Measurements from ENCODE around the gene KCNB1.

The KCNB1 gene

DNA sequence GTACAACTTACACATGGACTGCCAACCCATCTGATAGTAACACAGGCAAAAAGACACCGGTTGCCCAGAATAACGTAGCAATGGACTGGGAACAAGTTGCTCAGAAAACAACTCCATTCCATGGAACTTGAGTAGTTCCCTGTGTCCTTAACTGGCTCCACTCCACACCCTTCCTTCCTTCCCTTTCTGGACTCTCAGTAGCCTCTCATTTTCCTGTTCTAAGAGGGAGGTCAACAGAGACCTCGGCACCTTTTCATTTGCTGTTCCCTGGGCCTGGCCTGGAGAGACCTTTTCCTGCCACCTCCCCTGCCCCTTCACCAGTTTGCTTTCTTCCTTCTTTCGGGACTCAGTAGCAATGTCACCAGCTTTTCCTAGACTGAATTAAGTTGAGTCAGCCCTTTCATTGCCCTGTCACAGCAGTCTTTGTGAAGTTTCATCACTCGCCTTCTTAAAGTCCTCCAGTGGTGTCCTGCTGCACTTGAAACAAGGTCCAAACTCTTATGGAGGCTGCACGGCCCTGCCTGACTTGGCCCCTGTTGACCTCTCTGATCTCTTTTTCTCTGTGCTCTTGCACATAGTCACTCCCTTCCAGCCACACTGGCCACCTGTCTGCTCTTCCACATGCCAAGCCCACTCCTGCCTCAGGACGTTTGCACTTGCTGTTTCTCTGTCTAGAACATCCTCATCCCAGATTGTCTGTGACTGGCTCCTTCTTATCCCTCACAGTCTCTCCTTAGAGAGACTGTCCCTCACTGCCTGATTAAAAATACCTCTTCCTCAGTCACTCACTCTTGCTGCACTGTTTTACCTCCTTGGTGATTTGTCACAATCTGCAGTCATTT is 90.8 kb downstream of the KCNB1 start:
- DNase-seq (ENCODE audit: low read depth in 2 of 2) = no peak

DNA sequence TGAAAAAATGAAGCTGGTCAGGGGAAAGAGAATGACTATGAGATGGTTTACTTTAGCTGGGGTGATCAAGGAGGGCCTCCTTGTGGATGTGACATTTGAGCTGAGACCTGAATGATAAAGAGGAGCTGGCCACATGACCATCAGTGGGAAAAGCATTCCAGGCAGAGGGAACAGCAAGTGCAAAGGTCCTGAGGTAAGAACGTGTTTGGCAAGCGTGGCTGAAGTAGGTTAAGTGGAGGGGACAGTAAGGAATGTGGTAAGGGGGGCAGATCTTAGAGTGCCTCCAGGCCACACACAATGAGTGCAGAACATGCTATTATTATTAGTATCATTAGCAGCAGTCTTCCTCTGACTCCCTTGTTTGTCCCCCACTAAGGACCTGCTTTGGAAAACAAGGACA is 92.6 kb downstream of the KCNB1 start:
- DNase-seq (ENCODE audit: low read depth in 2 of 2) = no peak

DNA sequence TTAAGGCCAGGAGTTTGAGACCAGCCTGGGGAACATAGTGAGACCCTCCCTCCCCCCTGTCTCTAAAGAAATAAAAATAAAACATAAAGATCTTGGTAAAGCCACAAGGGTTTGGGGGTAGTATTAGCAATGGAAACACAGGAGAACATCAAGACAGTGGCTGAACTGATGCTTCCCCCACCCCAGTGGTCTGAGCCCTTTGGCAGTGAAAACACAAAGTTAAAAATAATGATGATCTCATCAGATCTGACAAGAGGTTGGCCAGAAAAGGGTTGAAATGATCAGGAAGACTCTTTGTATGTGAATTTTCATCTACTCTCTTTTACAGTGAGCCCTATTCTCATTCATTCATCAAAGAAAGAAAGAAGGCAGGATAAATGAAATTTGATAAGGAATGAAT is 93.7 kb downstream of the KCNB1 start:
- DNase-seq (ENCODE audit: low read depth in 2 of 2) = no peak

DNA sequence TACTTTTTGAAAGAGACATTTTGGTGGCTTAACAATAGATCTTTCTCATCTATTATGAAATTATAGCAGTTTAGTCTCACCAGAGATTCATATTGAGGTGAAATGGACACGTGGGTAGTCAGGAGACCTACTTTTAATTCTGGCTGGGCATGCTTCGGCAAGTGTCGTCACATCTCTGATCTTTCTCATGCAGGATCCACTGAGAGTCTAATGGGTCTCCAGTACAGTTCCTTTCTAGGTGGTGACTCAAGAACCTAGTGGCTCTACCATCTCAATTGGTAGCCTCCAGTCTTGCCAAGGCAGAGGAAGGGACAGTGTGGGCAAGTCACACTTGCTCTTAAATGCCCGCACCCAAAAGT is 94.9 kb downstream of the KCNB1 start:
- no peak for DNase-seq (ENCODE audit: low read depth in 2 of 2)

DNA sequence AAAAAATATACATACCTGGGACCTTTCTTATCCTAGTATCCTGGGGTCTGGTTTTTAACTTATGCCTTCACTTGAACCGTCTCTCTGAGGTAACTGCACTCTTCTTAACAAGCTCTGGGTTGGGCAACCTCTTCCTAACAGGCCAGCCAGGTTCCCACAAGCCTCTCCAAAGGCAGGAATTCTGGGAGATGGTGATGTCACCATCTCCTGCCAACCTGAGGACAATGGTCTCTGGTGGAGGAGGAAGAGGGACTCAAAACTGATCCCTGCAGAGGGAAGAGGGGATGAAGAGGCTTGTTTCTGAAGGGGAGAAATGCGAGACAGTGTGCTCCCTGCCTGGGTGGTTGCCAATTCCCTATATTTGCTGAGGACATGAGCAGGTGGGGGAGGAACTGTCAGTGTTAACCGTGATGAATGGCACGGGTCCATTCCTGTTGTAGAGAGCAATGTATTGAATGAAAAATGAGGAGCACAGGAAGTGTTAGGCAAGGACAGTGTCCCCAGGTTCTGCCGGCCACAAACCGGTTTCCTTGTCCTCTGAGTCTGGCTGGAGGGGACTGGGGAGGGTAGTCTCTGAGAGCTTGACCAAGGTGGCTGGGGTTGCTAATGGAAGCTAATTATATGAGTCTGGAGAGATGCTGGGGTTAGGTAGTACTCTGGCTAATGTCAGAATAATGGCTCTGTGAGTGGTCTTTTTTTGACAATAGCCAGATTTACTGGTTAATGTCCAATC is 95.5 kb downstream of the KCNB1 start:
- DNase-seq (ENCODE audit: low read depth in 2 of 2) = no peak

DNA sequence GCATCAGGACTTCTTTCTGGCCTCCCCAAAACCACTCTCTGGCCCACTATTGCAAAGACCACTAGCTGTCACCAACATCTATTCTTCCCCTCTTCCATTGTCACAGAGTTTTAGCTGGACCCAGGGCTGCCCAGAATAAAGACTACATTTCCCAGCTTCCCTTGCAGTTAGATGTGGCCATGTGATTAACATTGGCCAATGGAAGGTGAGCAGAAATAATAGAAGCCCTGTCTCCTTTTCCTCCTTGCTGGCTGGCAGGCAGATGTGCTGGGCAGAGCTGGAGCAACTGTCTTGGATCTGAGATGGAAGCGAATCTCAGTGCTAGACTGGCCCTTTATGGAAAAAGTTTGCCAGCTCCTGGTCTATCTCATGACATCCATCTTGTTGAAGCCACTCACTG is 97.0 kb downstream of the KCNB1 start:
- DNase-seq (ENCODE audit: low read depth in 2 of 2) = no peak

DNA sequence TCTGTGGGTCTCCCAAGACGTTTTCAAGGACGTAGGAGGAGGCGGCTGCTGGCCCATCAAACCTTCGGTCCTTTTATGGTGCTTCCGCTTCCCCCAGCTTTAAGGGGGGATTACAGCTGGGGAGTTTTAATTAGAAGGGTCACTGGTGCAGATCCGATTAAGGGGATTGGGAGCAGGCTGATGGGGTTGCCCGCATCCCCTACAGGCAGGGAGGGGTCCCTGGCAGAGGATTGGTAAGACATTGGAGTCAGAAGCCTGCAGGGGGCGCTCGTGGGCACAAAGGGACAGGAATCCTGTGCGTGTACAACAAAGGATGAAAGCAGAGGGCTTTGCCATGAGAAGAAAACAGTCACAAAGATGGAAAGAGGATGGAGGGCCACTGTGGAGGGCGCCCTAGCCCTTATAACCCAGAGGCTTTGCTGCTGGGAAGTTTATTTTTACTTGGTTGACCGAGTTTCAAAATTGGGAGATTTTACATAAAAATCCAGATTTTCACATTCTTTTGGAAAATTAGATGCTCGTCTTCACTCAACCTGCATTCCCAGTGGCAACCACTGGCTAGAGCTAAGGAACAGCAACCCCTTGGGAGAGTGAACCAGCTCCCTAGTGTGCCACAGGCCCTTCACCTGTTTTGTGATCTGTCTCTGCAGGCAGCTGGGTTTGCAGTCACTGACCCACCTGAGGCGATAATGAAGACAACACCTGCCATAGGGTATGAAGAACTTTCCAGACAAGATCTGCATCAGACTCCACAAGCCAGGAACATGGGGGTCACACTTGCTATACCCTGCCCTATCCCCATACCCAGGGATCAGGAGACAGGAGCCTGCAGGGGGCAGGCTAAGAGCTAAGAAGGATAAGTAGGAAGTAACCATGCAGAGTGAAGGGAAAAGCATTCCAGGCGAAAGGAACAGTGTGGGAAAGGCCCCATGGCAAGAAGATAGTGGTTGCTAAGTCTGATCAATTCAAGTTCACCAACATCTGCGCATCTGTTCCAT is 97.7 kb downstream of the KCNB1 start:
- DNase-seq (ENCODE audit: low read depth in 2 of 2) = peak; percentile 34 to 61

DNA sequence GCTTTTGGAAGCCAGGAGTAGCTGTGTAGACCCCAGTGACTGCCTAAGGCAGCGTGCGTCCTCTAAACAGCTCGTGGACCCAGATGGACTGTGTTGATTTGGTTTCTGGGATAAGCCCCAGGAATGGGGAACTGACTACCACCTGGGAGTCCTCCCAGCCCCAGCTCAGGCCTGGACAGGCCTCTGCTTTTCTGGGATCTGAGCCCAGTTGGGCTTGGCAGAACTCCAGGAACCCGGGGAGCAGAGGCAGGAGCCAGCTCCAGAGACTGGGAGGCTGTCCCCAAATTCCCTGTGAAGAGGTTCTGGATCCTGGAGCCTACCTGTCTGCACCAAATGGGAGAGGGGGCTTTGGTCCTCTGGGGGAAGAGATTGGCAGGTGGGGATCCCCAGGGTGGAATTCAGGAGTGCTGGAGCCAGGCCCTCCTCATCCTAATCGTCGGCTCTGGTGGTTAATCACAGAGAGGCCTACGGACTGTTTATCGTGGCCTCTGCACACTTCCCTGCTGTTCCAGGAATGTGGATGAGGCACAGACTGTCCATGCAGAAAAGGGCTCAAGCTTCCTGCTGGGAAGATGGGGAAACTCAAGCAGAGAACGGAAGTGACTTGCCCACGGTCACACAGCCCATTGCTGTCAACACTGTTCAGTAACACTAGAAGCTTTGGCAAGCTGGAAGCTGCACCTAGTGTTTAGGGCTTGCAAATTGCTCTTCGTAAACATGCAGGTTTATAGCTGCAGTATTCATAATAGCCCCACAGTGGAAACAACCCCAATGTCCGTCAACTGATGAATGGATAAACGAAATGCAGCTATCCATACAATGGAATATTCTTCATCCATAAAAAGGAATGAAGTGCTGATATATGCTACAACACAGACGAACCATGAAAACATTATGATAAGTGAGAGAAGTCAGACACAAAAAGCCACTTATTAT is 100.6 kb downstream of the KCNB1 start:
- DNase-seq (ENCODE audit: low read depth in 2 of 2) = no peak

DNA sequence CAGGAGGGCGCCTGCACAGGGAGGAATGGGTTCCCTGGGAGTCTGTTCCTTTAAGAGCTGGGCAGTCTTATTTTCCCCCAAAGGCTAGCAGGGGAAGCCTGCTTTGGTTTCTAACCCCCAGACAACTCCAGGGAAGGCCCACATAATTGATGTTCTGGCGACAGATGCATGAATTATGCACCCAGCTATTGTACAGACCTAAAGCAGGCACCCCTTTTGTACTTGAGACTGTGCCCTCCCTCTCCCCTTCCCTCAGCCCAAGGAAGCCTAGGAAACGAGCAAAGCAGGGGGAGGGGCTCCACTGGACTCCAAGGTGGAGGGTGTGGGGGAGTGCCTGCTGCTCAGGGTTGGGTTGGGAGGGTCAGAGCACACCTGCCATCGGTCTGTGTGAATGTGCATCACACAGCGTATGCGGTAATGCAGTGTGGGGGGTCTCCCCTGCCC is 102.1 kb downstream of the KCNB1 start:
- DNase-seq (ENCODE audit: low read depth in 2 of 2) = no peak

DNA sequence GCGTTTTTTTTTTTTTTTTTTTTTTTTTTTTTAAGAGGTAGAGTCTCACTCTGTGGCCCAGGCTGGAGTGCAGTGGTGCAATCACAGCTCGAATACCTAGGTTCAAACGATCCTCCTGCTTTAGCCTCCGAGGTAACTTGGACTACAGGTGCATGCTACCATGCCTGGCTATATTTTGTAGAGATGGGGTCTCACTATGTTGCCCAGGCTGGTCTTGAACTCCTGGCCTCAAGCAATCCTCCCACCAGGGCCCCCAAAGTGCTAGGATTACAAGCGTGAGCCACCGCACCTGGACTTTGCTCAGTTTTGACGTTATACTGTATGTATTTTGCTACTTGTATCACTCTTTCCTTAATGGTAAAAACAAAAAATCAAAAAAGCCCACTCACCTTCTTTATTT is 103.1 kb downstream of the KCNB1 start:
- no peak for DNase-seq (ENCODE audit: low read depth in 2 of 2)

DNA sequence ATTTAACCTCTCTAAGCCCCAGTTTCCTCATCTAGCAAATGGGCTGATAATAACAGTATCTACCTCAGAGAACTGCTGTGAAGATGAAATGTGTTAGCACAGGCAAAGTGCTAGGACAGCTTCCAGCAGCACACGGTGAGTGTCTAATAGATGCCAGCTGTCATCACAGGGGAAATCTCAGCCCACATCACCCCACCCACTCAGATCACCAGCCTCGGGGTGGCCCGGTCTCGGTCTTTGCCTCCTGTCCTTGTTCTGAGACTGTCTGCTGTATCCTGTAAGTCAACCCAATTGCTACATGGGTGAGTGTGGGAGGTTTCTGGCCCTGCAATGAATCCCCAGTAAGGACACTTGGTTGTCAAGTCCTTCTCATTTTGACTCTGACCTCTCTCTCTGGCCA is 105.1 kb downstream of the KCNB1 start:
- DNase-seq (ENCODE audit: low read depth in 2 of 2) = no peak

DNA sequence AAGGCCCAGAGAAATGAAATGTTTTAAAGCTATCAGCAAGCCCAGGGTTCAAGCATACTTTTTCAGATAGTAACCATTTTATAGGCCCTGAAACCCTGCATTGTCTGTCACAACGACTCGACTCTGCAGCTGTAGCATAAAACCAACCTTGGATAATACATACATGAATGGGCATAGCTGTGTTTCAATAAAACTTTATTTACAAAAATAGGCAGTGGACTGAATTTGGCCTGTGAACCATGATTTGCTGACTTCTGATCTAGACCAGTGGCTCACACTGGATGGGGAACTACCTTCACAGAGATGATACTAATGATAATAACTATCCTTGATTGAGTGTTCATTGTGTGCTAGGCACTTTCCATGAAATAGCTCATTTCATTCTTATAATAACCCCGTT is 107.3 kb downstream of the KCNB1 start:
- no peak for DNase-seq (ENCODE audit: low read depth in 2 of 2)

DNA sequence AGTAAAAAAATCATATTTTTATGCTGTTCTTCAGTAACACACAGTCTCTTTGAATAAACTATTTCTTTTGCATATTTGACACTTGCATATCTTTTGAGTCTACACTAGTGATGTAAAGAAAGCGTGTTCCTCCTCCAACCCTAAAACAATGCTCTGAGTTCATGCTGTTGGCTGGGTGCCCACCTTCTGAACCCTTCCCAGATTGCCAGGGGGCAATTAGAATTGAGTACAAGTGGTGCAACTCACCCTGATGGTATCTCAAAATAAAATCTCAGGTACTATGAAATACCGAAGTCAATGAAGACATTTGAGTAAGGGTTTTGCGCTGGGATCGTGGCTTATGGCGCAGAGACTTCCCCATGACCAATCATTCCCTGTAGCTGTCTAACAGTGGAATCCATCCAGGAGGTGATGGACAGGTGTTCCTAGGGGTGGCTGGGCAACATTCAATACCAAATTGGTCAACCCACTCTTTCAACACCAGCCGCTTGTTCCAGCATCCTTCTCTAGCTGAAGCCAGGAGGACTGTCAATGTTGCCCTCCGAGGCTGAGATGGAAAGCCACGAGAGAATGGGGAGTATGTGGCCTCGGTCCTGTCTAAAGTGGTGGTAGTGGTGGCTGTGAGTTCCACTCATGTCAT is 110.3 kb downstream of the KCNB1 start:
- no peak for DNase-seq (ENCODE audit: low read depth in 2 of 2)

DNA sequence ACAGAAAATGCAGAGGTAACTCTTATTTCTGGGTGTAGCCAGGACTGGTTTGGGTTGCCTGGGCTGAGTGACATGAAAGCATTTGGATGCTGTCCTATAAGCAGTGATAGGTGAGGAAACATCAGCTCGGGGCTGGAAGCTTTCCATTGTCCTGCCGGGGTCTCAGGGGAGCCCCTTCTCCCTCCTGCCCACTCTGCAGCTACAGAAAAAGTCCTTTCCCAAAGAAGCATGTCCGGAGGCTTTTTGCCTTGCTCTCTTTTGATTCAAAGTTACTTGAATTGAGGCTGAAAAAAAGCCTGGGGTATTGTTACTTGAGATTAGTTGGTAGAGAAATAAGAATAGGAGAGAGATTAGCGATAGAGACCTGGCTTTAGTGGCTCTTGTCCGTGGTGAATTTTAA is 113.9 kb downstream of the KCNB1 start:
- DNase-seq (ENCODE audit: low read depth in 2 of 2) = no peak

DNA sequence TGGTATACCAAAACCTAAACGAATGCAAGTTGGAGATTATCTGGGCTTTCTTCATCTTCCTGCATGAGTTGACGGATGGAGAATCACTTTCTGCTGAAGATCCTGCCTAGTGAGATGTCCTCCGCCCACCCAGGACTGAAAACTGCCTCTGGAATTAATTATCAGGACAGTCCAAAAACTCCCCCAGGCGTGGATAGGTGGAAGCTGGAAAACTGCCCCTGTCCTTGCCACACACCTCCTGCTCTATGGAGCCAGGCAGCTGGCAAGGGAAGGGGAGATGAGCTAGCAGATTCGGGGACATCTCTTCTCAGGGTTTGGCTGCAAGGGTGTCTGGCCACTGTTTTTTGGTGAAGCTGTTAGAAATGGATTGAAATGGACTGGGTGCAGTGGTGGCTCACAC is 115.4 kb downstream of the KCNB1 start:
- DNase-seq (ENCODE audit: low read depth in 2 of 2) = no peak

DNA sequence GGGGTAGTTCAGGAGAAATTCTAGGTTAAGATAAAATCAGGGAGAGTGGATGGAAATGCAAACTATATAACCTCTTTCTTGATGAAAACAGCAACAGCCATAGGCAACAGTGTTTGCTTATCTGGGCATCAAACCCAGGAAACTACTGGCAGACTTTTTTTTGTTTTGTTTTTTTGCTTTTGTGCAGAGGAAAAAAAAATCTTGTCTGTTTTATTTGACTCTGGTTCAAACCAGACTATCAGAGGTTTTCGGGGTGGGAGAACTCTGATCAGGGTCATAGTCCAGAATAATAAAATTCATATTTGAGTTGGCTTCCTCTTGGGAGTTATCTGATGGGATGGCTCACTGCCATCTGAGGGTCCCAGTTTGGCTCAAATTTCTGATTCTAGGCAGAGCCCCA is 115.8 kb downstream of the KCNB1 start:
- no peak for DNase-seq (ENCODE audit: low read depth in 2 of 2)

DNA sequence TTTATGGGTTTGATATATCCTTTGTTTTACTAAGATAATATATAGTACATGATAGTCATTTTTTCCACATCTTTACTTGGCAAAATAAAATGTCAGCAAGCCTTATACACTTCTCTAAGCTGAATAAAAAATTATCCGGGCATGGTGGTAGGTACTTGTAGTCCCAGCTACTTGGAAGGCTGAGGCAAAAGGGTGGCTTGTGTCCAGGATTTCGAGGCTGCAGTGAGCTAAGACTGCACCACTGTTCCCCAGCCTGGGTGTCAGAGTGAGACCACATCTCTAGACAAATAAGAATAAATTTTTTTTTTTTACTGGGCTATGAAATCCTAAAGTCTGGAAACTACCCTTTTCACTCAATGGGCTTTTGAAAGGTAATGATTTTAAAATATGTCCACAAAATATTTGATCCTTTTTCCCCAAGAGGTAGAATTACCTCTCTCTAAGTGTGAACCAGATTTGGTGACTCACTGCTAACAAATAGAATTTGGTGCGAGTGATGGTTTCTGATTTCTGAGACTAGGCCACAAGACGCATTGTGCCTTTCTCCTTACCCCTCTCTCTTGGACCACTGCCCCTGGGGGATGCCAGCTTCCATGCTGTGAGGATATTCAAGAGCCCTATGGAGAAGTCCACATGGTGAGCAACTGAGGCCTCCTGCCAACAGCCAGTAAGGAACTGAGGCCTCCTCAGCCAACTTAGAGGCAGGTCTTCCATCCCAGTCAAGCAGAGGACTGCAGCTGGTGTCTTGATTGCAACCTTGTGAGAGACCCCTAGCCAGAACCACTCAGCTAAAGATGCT is 120.4 kb downstream of the KCNB1 start:
- no peak for DNase-seq (ENCODE audit: low read depth in 2 of 2)

DNA sequence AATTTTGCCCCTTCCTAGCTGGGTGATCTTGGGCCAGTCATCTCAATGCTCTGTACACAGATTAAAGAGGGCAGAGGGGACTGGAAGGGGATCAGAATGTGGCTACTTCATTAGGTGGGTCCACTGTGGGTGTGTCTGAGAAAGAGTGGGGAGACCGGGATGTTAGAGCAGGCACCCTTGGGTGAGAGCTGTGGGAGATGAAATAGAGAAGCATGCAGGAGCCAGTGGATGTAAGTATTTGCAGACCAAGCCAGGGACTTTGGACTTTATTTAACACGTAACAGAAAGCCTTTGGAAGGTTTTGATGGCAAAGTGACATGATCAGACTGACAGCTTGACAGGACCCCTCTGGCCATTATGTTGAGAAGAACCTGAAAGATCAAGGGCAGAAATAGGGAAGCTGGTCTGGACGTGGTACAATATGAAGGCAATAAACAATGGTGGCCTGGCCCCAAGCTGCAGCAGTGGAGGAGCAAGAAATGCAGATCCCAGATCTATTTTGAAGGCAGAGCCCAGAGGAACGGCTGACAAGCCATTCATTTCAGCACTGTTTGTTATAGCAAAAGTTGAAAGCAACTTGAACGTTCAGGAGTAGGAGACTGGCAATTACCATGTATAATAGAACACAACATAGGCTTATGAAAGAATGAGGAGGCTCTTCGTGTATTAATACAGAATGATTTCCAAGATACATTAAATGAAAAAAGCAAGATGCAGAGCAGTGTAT is 122.1 kb downstream of the KCNB1 start:
- no peak for DNase-seq (ENCODE audit: low read depth in 2 of 2)

DNA sequence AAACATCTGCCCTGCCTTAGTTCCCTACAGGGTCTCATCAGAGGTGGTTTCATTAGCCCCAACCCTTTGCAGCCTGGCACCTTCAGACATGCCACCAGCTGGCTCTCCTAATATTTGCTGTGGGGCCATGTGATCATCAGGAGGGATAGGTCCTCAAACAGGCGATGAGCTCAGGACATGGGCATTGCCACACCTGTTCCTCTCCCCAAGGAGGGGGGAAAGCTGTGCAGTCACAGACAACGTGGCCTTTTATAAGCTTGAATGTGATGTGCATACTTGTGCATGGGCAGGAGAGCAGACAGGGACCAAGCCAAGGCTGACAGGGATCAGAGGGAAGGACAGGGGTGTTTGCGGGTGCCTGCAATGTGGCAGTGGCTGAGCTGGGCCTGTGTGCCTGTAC is 125.8 kb downstream of the KCNB1 start:
- no peak for DNase-seq (ENCODE audit: low read depth in 2 of 2)

Data from stimulated activated CD4-positive, alpha-beta T cell treated with anti-CD3 and anti-CD28 coated beads, Interleukin-1b, Interleukin-23, amount 100 ng/mL, for 4 hours (primary cell).